Lung (tissue), 12 donors: Measurements from ENCODE around the gene MIF4GD. TPM values are rescaled to one million over a fixed set of nuclear protein-coding genes. Genes with fewer than 3 reads are reported as not detected.

ENCODE experiments used
- ATAC-seq: fragments of 200-7000 bp; cut with Tn5 transposase; one replicate; pipeline ENCODE4 v1.9.1; 2020; ENCODE audit warnings: moderate number of reproducible peaks; ENCODE audit not compliant: insufficient read depth, low FRiP score
- DNase-seq, 3 donors: peaks; one replicate each; pipeline ENCODE4 v3.0.0-alpha.2; 2013 to 2017
- H3K27ac ChIP-seq, 2 donors: one replicate each; pipeline ENCODE4 v1.5.1; 2013; ENCODE audit warnings: mild to moderate bottlenecking in 2 of 2, moderate library complexity in 2 of 2, control low read depth in 1 of 2, inconsistent platforms in 1 of 2, low read depth in 1 of 2, low read length in 1 of 2
- H3K27me3 ChIP-seq, 3 donors: one replicate each; pipeline ENCODE4 v1.5.1; 2013; ENCODE audit warnings: low read length in 2 of 3; ENCODE audit not compliant: control insufficient read depth in 3 of 3, insufficient read depth in 3 of 3
- H3K36me3 ChIP-seq, 4 donors: one replicate each; pipeline ENCODE4 v1.5.1; 2013; ENCODE audit warnings: low read length in 4 of 4, mild to moderate bottlenecking in 1 of 4, moderate library complexity in 1 of 4; ENCODE audit not compliant: control insufficient read depth in 4 of 4, insufficient read depth in 4 of 4
- H3K4me1 ChIP-seq, 5 donors: one replicate each; pipeline ENCODE4 v1.5.1; 2013; ENCODE audit warnings: low read length in 5 of 5, mild to moderate bottlenecking in 2 of 5, moderate library complexity in 1 of 5; ENCODE audit not compliant: control insufficient read depth in 5 of 5, insufficient read depth in 5 of 5
- H3K4me3 ChIP-seq: one replicate; pipeline ENCODE4 v1.5.1; 2013; ENCODE audit warnings: mild to moderate bottlenecking, control low read depth, moderate library complexity
- H3K9ac ChIP-seq, 2 donors: one replicate each; pipeline ENCODE4 v1.5.1; 2013; ENCODE audit warnings: low read length in 2 of 2, control low read depth in 1 of 2; ENCODE audit not compliant: insufficient read depth in 1 of 2
- H3K9me3 ChIP-seq, 4 donors: one replicate each; pipeline ENCODE4 v1.5.1; 2013; ENCODE audit warnings: low read length in 3 of 4, mild to moderate bottlenecking in 1 of 4, moderate library complexity in 1 of 4; ENCODE audit not compliant: control insufficient read depth in 4 of 4, insufficient read depth in 3 of 4
- WGBS, 2 donors: extraction: QIAGEN DNeasy Blood & Tissue Kit; methylation state at CpG; one replicate each; pipeline ENCODE4 v1.1.7; 2013; 5-methylcytosine and 5-hydroxymethylcytosine counted together
- polyA plus RNA-seq, 2 donors: library from polyadenylated mRNA; stranded (reverse); fragments of 200-250 nt; gene quantifications; one replicate each; pipeline ENCODE4 v1.2.1, GENCODE V29; 2013
- total RNA-seq, 2 donors: library from RNA; depleted of rRNA in 1 of 2; stranded (reverse); fragments of >200 nt in 1 of 2; gene quantifications; one replicate each; pipeline ENCODE4 v1.2.1, GENCODE V29; 2014 to 2021
- TF ChIP-seq, protein P1 (sequence below): IDR thresholded peaks from 2 replicates; pipeline ENCODE4 v1.5.1; 2012; ENCODE audit warnings: mild to moderate bottlenecking; ENCODE audit errors: control extremely low read depth, extremely low read depth
- donor health status: control.
- donor health status: control.
- donor health status: Bipolar disorder and iron deficiency.
- donor health status: healthy.
- donor health status: DM: yes; HTN: yes; CAD: no.

The MIF4GD gene
- total and polyA plus RNA-seq, 4 donors = 9.7 to 34.8 (median 23.0) TPM

DNA sequence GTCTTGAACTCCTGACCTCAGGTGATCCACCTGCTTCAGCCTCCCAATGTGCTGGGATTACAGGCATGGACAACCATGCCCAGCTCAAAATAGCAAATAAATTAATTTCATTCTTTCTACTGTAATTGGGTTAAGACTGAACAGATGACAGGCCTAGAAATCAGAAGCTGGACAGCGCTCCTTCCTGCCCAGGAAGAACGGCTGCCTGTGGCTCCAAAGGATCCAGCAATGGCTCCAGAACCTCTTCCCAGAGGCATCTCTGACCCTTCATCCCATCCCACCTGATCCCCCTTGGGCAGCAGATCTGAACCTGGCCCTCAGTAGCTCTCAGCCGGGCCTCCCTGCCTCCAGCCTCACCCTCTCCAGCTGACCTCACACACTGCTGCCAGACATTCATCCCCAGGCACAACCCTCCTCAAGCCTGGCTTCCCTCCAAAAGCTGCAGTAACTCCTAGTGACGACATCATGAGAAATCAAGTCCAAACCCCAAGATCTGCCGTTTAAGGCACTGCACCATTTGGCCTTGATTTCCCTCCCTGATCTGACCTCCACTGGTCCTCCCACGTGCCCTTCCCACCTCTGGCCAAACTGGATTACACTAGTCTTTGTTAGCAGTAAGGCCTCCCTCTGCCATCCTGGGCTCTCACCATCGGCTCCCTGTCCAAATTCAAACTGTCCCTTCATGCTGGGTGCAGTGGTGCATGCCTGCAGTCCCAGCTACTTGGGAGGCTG is 3.1 kb upstream of the MIF4GD start:
- H3K27me3 ChIP-seq = no peaks in the 10 kb centered on the region
- 64 to 78% methylated on average over 7 of the region's 7 CpGs for WGBS, 2 donors
- no peak overlapping the region for H3K4me3 ChIP-seq
- DNase-seq (peak in 1 of 3 donors; percentile 19), ATAC-seq (no peak)
- TF ChIP-seq, protein P1, sequence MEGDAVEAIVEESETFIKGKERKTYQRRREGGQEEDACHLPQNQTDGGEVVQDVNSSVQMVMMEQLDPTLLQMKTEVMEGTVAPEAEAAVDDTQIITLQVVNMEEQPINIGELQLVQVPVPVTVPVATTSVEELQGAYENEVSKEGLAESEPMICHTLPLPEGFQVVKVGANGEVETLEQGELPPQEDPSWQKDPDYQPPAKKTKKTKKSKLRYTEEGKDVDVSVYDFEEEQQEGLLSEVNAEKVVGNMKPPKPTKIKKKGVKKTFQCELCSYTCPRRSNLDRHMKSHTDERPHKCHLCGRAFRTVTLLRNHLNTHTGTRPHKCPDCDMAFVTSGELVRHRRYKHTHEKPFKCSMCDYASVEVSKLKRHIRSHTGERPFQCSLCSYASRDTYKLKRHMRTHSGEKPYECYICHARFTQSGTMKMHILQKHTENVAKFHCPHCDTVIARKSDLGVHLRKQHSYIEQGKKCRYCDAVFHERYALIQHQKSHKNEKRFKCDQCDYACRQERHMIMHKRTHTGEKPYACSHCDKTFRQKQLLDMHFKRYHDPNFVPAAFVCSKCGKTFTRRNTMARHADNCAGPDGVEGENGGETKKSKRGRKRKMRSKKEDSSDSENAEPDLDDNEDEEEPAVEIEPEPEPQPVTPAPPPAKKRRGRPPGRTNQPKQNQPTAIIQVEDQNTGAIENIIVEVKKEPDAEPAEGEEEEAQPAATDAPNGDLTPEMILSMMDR = no peak
- peaks cover 0 to 23% (median 3%) of the 10 kb centered on the region in 5 donors for H3K4me1 ChIP-seq
- H3K9me3 ChIP-seq = no peaks in the 10 kb centered on the region
- H3K9ac ChIP-seq = no peak overlapping the region
- H3K27ac ChIP-seq = no peak overlapping the region
- H3K36me3 ChIP-seq = peaks cover 0 to 5% (median 0%) of the 10 kb centered on the region in 4 donors

DNA sequence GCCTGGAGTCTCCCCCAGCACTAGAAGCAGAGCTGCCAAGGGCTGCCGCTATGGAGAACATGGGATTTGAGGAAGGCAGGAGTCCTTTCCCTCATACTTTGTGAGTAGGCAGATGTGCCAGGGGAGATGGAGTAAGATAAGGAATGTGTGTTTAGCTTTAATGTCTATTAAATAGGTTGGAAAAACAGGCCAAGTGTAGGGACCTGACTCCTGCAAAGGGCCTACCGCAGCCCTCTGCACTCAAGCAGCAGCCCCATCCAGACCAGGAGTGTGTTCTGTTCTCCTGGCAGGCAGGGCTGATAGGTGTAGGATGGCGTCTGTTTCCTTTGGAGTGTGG is 1.8 kb upstream of the MIF4GD start:
- H3K27me3 ChIP-seq = no peaks in the 10 kb centered on the region
- DNase-seq (no peak), ATAC-seq (no peak)
- no peaks in the 10 kb centered on the region for H3K9me3 ChIP-seq
- peaks cover 0 to 23% (median 3%) of the 10 kb centered on the region in 5 donors for H3K4me1 ChIP-seq
- no peak overlapping the region for H3K9ac ChIP-seq
- WGBS, 2 donors = 68 to 77% methylated on average over 3 of the region's 3 CpGs
- H3K4me3 ChIP-seq = no peak overlapping the region
- no peak overlapping the region for H3K27ac ChIP-seq
- peaks cover 0 to 3% (median 0%) of the 10 kb centered on the region in 4 donors for H3K36me3 ChIP-seq
- TF ChIP-seq, protein P1 = no peak

DNA sequence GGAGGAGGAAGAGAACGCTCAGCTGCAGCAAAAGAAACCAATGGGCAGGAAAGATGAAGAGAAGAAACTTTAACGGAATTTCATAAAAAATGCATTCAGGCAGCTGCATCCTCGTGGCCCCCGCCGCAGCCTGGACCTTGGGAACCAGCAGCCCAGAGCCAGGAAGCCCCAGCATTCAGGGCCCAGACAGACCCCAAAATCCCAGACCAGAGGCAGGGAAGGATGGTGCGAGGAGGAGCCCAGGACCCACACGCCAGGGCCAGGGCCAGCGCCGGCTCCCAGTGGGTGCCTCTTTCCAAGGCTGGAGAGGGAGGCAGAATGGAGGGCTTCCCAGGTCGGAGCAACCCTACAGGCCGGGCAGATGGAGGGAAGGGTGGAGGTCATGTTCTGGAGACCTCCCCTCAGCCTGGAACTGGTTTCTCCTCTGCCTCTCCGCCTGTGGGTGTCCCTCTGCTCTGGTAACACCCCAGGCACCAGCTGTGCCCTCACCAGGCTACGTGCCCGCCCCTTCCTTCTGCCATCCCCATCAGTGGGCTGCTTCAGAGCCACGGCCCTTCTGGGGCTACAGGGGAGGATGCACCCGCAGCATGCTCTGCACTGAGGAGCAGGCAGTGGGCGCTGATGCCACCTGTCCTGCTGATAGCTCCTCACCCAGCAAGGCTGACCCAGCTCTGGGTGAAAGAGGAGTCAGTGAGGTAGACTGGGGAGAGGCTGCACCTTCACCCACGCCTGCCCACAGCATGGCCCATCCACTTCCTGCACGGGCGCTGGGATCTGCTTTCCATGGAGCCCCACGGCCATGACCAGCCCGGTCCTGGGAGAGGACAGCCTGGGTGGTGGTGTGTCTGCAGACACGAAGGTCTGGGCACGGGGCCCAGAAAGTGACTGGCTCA is 1.2 kb upstream of the MIF4GD start:
- H3K27ac ChIP-seq = peak overlapping the region in 1 of 2 donors; percentile 95
- no peaks in the 10 kb centered on the region for H3K27me3 ChIP-seq
- TF ChIP-seq, protein P1 = no peak
- peaks cover 0 to 6% (median 0%) of the 10 kb centered on the region in 4 donors for H3K36me3 ChIP-seq
- H3K9ac ChIP-seq = no peak overlapping the region
- WGBS, 2 donors = 60 to 61% methylated on average over 24 of the region's 24 CpGs
- peaks cover 0 to 26% (median 3%) of the 10 kb centered on the region in 5 donors for H3K4me1 ChIP-seq
- no peak overlapping the region for H3K4me3 ChIP-seq
- ATAC-seq (no peak), DNase-seq (peak in 2 of 3 donors; percentile 25 to 47)
- no peaks in the 10 kb centered on the region for H3K9me3 ChIP-seq
